HEK293 (cell line): ENCODE data around the gene KLLN.
"Not testable (repeated sequence)": the region's sequence is repeated elsewhere in the genome, so short reads cannot be mapped to it uniquely, and the experiment has no call there.

Experiments
- CTCF ChIA-PET: fragments of 350-600 bp; formaldehyde crosslinking; extraction: SDS; loops from one replicate; lab custom pipeline; 2021; ENCODE audit warnings: antibody characterized with exemption; lab: Yijun Ruan, JAX
- POLR2A ChIA-PET: fragments of 300-600 bp; formaldehyde crosslinking; extraction: SDS; loops from one replicate; lab custom pipeline; 2020; ENCODE audit warnings: antibody characterized with exemption, inconsistent platforms; lab: Yijun Ruan, JAX
- H3K27ac ChIP-seq: fragments of 200-500 bp; sonication (Bioruptor generic); 2 replicates; pipeline ENCODE4 v1.5.1; 2014; ENCODE audit warnings: low read depth, low read length, control low read depth, inconsistent platforms; ENCODE audit errors: extremely low read depth
- H3K36me3 ChIP-seq, 2 experiments: fragments of 200-500 bp in 1 of 2; sonication (Bioruptor generic) in 1 of 2; 1 replicate in 1 of 2; 2 replicates in 1 of 2; pipeline ENCODE4 v1.5.1; 2014 to 2017; ENCODE audit warnings: inconsistent platforms in 2 of 2, low read length in 2 of 2; ENCODE audit not compliant: control insufficient read depth in 2 of 2, insufficient read depth in 1 of 2
- H3K4me1 ChIP-seq: fragments of 200-500 bp; sonication (Bioruptor generic); 2 replicates; pipeline ENCODE4 v1.5.1; 2014; ENCODE audit warnings: mild to moderate bottlenecking, low read length, inconsistent platforms; ENCODE audit not compliant: control insufficient read depth, insufficient read depth
- H3K4me3 ChIP-seq: 2 replicates; pipeline ENCODE4 v1.5.1; 2011; ENCODE audit warnings: low read depth, mild to moderate bottlenecking, control low read depth, low read length, moderate library complexity
- H3K9me3 ChIP-seq: fragments of 200-500 bp; sonication (Bioruptor generic); 2 replicates; pipeline ENCODE4 v1.5.1; 2014; ENCODE audit warnings: low read depth, low read length, inconsistent platforms; ENCODE audit not compliant: control insufficient read depth, insufficient read depth
- FEZF1 ChIP-seq: fragments of 450-650 bp; formaldehyde crosslinking; IDR thresholded peaks from 2 replicates; pipeline ENCODE4 v1.5.1; 2016; ENCODE audit warnings: missing biosample characterization, missing genetic modification characterization
- GLIS1 ChIP-seq: fragments of 450-650 bp; formaldehyde crosslinking; IDR thresholded peaks from 2 replicates; pipeline ENCODE4 v1.5.1; 2016; ENCODE audit warnings: missing biosample characterization, missing genetic modification characterization
- ZBTB7A ChIP-seq: fragments of 450-650 bp; formaldehyde crosslinking; IDR thresholded peaks from 2 replicates; pipeline ENCODE4 v1.5.1; 2016; ENCODE audit warnings: low read depth, missing biosample characterization, missing genetic modification characterization
- ZNF121 ChIP-seq: fragments of 450-650 bp; formaldehyde crosslinking; IDR thresholded peaks from 2 replicates; pipeline ENCODE4 v1.5.1; 2016; ENCODE audit warnings: missing biosample characterization, missing genetic modification characterization
- ZNF133 ChIP-seq: fragments of 450-650 bp; formaldehyde crosslinking; IDR thresholded peaks from 2 replicates; pipeline ENCODE4 v1.5.1; 2016; ENCODE audit warnings: missing biosample characterization, missing genetic modification characterization
- ZNF239 ChIP-seq: fragments of 450-650 bp; formaldehyde crosslinking; IDR thresholded peaks from 2 replicates; pipeline ENCODE4 v1.5.1; 2016; ENCODE audit warnings: missing biosample characterization, missing genetic modification characterization
- ZNF302 ChIP-seq: fragments of 450-650 bp; formaldehyde crosslinking; IDR thresholded peaks from 2 replicates; pipeline ENCODE4 v1.5.1; 2016; ENCODE audit warnings: missing biosample characterization, missing genetic modification characterization, low read depth
- ZNF404 ChIP-seq: fragments of 450-650 bp; formaldehyde crosslinking; IDR thresholded peaks from 2 replicates; pipeline ENCODE4 v1.5.1; 2017; ENCODE audit warnings: missing biosample characterization, missing genetic modification characterization
- ZNF510 ChIP-seq: fragments of 450-650 bp; formaldehyde crosslinking; IDR thresholded peaks from 2 replicates; pipeline ENCODE4 v1.5.1; 2018; ENCODE audit warnings: mild to moderate bottlenecking, missing genetic modification characterization, missing biosample characterization; ENCODE audit not compliant: insufficient replicate concordance
- TF ChIP-seq, protein P1 (sequence below): fragments of 450-650 bp; formaldehyde crosslinking; IDR thresholded peaks from 2 replicates; pipeline ENCODE4 v1.5.1; 2017; ENCODE audit warnings: missing biosample characterization, missing genetic modification characterization
- TF ChIP-seq, protein P2 (sequence below): fragments of 450-650 bp; formaldehyde crosslinking; conservative IDR thresholded peaks from 2 replicates; pipeline ENCODE4 v1.5.1; 2016; ENCODE audit warnings: low read depth, missing biosample characterization, missing genetic modification characterization
- TF ChIP-seq, protein P3 (sequence below): fragments of 450-650 bp; formaldehyde crosslinking; IDR thresholded peaks from 2 replicates; pipeline ENCODE4 v1.5.1; 2016; ENCODE audit warnings: missing biosample characterization, missing genetic modification characterization

KLLN gene

DNA sequence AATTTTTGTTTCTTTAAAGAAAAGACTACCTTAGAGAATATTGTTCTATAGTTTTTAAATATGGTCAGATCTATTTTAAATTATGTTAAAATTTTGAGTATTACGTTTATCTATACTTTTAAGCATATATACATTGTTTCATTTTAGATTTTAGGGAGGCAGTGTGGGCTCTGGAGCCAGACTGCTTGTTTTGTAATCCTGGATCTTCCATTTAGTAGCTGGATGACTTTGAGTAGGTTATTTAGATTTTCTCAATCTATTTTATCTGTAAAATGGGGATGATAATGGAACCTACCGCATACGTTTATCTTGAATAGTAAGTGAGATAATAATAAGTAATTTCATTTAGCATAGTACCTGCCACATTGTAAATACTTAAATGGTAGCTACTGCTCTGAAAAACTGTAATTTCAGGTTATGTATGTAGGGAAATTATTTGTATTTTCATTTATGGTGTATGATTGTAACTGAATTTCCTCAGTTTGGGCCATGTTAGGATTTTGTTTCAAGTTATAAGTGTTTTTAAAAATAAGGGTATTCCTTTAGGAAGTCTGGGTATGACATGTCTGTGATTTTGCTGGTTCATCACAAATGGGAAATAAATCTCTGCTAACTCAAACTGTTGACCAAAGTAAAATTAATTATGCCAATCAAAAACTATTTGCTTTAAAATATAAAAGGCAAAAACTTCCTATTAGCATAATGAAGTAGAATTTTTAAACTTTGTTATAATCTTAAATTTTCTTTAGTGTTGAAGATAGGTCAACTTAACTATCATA, 6.6 kb upstream of the KLLN start:
- Histone ChIP-seq H3K4me1 (peaks cover 17% of the 10 kb centered on the region; the same call in 1 of the 2 replicates), H3K36me3 (no peaks in the 10 kb centered on the region), H3K4me3 (no peak overlapping the region), H3K27ac (no peak overlapping the region), H3K9me3 (no peaks in the 10 kb centered on the region)
- TF ChIP-seq, protein P1, sequence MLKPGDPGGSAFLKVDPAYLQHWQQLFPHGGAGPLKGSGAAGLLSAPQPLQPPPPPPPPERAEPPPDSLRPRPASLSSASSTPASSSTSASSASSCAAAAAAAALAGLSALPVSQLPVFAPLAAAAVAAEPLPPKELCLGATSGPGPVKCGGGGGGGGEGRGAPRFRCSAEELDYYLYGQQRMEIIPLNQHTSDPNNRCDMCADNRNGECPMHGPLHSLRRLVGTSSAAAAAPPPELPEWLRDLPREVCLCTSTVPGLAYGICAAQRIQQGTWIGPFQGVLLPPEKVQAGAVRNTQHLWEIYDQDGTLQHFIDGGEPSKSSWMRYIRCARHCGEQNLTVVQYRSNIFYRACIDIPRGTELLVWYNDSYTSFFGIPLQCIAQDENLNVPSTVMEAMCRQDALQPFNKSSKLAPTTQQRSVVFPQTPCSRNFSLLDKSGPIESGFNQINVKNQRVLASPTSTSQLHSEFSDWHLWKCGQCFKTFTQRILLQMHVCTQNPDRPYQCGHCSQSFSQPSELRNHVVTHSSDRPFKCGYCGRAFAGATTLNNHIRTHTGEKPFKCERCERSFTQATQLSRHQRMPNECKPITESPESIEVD (tag by site-specific recombination): peak; percentile 23; the same call in 1 of the 2 replicates
- TF ChIP-seq ZNF302 (no peak), FEZF1 (tag by site-specific recombination) (no peak), ZBTB7A (no peak), ZNF404 (tag by site-specific recombination) (no peak), ZNF510 (tag by site-specific recombination) (no peak), ZNF239 (tag by site-specific recombination) (no peak)
- TF ChIP-seq, protein P2, sequence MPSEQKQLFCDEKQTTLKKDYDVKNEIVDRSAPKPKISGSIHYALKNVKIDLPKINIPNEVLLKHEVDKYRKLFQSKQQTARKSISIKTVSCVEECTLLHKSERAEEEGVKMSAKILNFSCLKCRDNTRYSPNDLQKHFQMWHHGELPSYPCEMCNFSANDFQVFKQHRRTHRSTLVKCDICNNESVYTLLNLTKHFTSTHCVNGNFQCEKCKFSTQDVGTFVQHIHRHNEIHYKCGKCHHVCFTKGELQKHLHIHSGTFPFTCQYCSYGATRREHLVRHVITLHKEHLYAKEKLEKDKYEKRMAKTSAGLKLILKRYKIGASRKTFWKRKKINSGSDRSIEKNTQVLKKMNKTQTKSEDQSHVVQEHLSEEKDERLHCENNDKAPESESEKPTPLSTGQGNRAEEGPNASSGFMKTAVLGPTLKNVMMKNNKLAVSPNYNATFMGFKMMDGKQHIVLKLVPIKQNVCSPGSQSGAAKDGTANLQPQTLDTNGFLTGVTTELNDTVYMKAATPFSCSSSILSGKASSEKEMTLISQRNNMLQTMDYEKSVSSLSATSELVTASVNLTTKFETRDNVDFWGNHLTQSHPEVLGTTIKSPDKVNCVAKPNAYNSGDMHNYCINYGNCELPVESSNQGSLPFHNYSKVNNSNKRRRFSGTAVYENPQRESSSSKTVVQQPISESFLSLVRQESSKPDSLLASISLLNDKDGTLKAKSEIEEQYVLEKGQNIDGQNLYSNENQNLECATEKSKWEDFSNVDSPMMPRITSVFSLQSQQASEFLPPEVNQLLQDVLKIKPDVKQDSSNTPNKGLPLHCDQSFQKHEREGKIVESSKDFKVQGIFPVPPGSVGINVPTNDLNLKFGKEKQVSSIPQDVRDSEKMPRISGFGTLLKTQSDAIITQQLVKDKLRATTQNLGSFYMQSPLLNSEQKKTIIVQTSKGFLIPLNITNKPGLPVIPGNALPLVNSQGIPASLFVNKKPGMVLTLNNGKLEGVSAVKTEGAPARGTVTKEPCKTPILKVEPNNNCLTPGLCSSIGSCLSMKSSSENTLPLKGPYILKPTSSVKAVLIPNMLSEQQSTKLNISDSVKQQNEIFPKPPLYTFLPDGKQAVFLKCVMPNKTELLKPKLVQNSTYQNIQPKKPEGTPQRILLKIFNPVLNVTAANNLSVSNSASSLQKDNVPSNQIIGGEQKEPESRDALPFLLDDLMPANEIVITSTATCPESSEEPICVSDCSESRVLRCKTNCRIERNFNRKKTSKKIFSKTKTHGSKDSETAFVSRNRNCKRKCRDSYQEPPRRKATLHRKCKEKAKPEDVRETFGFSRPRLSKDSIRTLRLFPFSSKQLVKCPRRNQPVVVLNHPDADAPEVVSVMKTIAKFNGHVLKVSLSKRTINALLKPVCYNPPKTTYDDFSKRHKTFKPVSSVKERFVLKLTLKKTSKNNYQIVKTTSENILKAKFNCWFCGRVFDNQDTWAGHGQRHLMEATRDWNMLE (tag by site-specific recombination): no peak
- POLR2A ChIA-PET: interaction anchor here (0.9 kb wide), 1 partner anchor 21 kb away, joined by 9 read pairs; no protein-coding TSS in a partner anchor
- CTCF ChIA-PET: interaction anchor here (0.6 kb wide), 1 partner anchor 209 kb away, joined by 3 read pairs; no protein-coding TSS in a partner anchor

DNA sequence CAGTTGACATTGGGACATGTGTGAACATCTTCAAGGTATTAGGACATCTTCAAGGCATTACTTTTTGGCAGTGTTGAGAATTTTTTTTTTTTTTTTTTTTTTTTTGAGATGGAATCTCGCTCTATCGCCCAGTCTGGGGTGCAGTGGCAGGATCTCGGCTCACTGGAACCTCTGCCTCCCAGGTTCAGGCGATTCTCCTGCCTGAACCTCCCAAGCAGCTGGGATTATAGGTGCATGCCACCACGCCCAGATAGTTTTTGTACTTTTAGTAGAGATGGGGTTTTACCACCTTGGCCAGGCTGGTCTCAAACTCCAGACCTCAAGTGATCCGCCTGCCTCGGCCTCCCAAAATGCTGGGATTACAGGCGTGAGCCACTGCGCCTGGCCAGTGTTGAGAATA, 5.8 kb upstream of the KLLN start:
- TF ChIP-seq ZNF121 (peak; percentile 80), GLIS1 (tag by site-specific recombination) (peak; percentile 11; the same call in 1 of the 2 replicates)
- TF ChIP-seq, protein P3, sequence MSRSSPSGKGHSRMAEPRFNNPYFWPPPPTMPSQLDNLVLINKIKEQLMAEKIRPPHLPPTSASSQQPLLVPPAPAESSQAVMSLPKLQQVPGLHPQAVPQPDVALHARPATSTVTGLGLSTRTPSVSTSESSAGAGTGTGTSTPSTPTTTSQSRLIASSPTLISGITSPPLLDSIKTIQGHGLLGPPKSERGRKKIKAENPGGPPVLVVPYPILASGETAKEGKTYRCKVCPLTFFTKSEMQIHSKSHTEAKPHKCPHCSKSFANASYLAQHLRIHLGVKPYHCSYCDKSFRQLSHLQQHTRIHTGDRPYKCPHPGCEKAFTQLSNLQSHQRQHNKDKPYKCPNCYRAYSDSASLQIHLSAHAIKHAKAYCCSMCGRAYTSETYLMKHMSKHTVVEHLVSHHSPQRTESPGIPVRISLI (tag by site-specific recombination): 0 out of 2 replicates have a peak, but pooled peaks have one; percentile 58
- ChIA-PET POLR2A (interaction anchor here (0.9 kb wide), 1 partner anchor 22 kb away, joined by 9 read pairs; no protein-coding TSS in a partner anchor), CTCF (interaction anchor here (0.6 kb wide), 1 partner anchor 208 kb away, joined by 3 read pairs; no protein-coding TSS in a partner anchor)
- H3K9me3 ChIP-seq, H3K4me3 ChIP-seq, H3K36me3 ChIP-seq, H3K27ac ChIP-seq: not testable (repeated sequence)
- H3K4me1 ChIP-seq: peaks cover 15% of the 10 kb centered on the region; the same call in 1 of the 2 replicates

DNA sequence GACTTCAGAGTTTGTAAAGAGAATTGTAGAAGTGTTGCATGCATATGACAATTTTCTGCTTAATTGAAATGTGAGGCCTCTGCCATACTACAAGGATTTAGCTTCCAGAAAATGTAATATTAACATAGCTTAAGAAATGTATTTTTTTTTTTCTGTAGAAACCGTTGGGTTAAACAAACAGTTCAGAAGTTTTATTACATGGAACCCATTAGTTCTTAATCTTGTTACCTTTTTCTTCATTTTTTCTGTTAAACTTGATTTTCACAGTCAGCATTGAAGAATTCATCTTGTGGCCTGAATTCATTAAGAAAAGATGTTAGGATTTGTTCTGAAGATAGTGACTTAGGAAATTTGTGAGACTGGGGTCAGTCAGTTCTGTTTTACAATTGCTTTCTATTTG, 4.9 kb upstream of the KLLN start:
- Histone ChIP-seq H3K9me3 (no peaks in the 10 kb centered on the region), H3K27ac (no peak overlapping the region), H3K36me3 (no peaks in the 10 kb centered on the region), H3K4me1 (peaks cover 14% of the 10 kb centered on the region; the same call in 1 of the 2 replicates), H3K4me3 (peak overlapping the region; percentile 12; the same call in 1 of the 2 replicates)
- TF ChIP-seq, protein P1 (tag by site-specific recombination): peak; percentile 96
- TF ChIP-seq ZNF133 (tag by site-specific recombination): no peak
- ChIA-PET CTCF (no interaction called here), POLR2A (no interaction called here)
